ENCODE results near the gene IL4R.

DNA sequence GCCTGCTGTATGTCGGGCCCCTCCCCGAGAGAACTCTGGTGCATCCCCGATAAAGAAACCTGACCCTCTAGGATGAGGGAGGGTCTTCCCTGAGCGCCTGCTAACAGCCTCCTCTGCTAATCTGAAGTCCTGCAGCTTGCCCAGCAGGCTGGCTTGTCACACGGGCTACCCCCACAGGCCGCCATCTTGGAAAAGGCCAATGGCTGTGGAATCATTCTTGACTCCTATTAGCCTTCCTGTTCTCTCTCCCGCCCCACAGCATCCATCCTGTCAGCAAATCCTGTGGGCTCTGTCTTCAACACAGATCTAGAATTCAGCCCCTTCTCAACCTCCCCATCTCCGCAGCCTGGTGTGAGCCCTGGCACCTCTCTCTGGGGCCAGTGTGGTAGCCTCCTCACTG, 12.0 kb downstream of the IL4R start:
- TF ChIP-seq, protein P1, sequence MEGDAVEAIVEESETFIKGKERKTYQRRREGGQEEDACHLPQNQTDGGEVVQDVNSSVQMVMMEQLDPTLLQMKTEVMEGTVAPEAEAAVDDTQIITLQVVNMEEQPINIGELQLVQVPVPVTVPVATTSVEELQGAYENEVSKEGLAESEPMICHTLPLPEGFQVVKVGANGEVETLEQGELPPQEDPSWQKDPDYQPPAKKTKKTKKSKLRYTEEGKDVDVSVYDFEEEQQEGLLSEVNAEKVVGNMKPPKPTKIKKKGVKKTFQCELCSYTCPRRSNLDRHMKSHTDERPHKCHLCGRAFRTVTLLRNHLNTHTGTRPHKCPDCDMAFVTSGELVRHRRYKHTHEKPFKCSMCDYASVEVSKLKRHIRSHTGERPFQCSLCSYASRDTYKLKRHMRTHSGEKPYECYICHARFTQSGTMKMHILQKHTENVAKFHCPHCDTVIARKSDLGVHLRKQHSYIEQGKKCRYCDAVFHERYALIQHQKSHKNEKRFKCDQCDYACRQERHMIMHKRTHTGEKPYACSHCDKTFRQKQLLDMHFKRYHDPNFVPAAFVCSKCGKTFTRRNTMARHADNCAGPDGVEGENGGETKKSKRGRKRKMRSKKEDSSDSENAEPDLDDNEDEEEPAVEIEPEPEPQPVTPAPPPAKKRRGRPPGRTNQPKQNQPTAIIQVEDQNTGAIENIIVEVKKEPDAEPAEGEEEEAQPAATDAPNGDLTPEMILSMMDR (IDR thresholded peaks at IDR 0.05 in 8 of 11, conservative IDR thresholded peaks at IDR 0.05 in 3 of 11) = no peak
- TF ChIP-seq POLR2A (IDR thresholded peaks at IDR 0.05) (no peak), POLR2AphosphoS5 (IDR thresholded peaks at IDR 0.05) (no peak)

All from spleen (tissue), 7 donors.